A673 (cell line): Measurements from ENCODE around the gene OR2D2. TPM values are rescaled to one million over a fixed set of nuclear protein-coding genes. Genes with fewer than 3 reads are reported as not detected.
A peak's percentile ranks its signal among the peaks of the same experiment; 100 is the strongest.

Experiments used
- BruUV-seq: library from RNA; stranded (reverse); fragments of 400-500 nt; replicated peaks from 2 replicates; lab custom pipeline; 2021; lab: Mats Ljungman, UMichigan
- CTCF ChIA-PET: fragments of 300-600 bp; sonication (Branson Sonifier 250); formaldehyde crosslinking; loops from one replicate; lab custom pipeline; 2022; ENCODE audit warnings: antibody characterized with exemption; lab: Charles Lee
- POLR2A ChIA-PET: fragments of 300-600 bp; sonication (Branson Sonifier 250); formaldehyde crosslinking; loops from one replicate; lab custom pipeline; 2022; ENCODE audit warnings: antibody characterized with exemption; ENCODE audit not compliant: low non-redundant PET; lab: Charles Lee
- DNase-seq: peaks from one replicate; pipeline ENCODE4 v3.0.0-alpha.2; 2015; ENCODE audit warnings: low spot score
- H3K27ac ChIP-seq: fragments of 200-600 bp; sonication (generic); 2 replicates; pipeline ENCODE4 v1.5.1; 2016; ENCODE audit warnings: mixed run types, low read depth, mild to moderate bottlenecking, mixed read lengths, antibody characterized with exemption, low read length; ENCODE audit not compliant: poor library complexity, severe bottlenecking
- H3K27me3 ChIP-seq: fragments of 200-600 bp; sonication (generic); replicated peaks from 2 replicates; pipeline ENCODE4 v1.6.1; 2017; ENCODE audit warnings: mixed run types, low read depth, mild to moderate bottlenecking, mixed read lengths, antibody characterized with exemption, low read length; ENCODE audit not compliant: insufficient read depth, poor library complexity
- H3K36me3 ChIP-seq: fragments of 200-600 bp; sonication (generic); 2 replicates; pipeline ENCODE4 v1.6.1; 2016; ENCODE audit warnings: mixed run types, mild to moderate bottlenecking, mixed read lengths, antibody characterized with exemption, low read length; ENCODE audit not compliant: insufficient read depth, poor library complexity, severe bottlenecking
- H3K4me1 ChIP-seq: fragments of 200-600 bp; sonication (generic); 2 replicates; pipeline ENCODE4 v1.6.1; 2017; ENCODE audit warnings: mixed run types, mild to moderate bottlenecking, mixed read lengths, antibody characterized with exemption, low read length; ENCODE audit not compliant: insufficient read depth, poor library complexity, severe bottlenecking
- H3K4me3 ChIP-seq: fragments of 200-600 bp; sonication (generic); 2 replicates; pipeline ENCODE4 v1.5.1; 2016; ENCODE audit warnings: low read depth, mixed run types, mild to moderate bottlenecking, mixed read lengths, low read length; ENCODE audit not compliant: poor library complexity, severe bottlenecking
- H3K9me3 ChIP-seq: fragments of 200-600 bp; sonication (generic); 2 replicates; pipeline ENCODE4 v1.6.1; 2016; ENCODE audit warnings: mixed run types, low read depth, mild to moderate bottlenecking, mixed read lengths, antibody characterized with exemption, low read length; ENCODE audit not compliant: poor library complexity, severe bottlenecking
- CTCF ChIP-seq: fragments of 300-800, 200-600 bp; sonication (generic); conservative IDR thresholded peaks from 2 replicates; pipeline ENCODE4 v1.5.1; 2017; ENCODE audit warnings: low read depth, mild to moderate bottlenecking, antibody characterized with exemption, low read length, moderate library complexity, mixed read lengths
- EZH2 ChIP-seq: fragments of 200-600 bp; sonication (generic); IDR thresholded peaks from 2 replicates; pipeline ENCODE4 v1.6.1; 2017; ENCODE audit warnings: borderline replicate concordance, low read depth, mild to moderate bottlenecking, mixed read lengths, antibody characterized with exemption, low read length; ENCODE audit not compliant: poor library complexity, severe bottlenecking
- intact Hi-C: fragments of 100-400 bp; cut with micrococcal nuclease; formaldehyde crosslinking; loops from one replicate; pipeline ENCODE4 v1.10.0; 2022; ENCODE audit not compliant: unreplicated experiment
- total RNA-seq: library from RNA; stranded (reverse); gene quantifications from 2 replicates; pipeline ENCODE4 v1.2.3, GENCODE V29; 2021

OR2D2 gene
- total RNA-seq, 1 experiment from 2014 or later: not detected

- TF ChIP-seq CTCF (no peak), EZH2 (no peak)
Observed at GRCh38 chr11:6926208-6927029, 34.1 kb upstream of the OR2D2 start, which contains the start of gene ZNF215. Gene ZNF215, plus strand, starts transcription at chr11:6926426. Its CDS starts 5,847 bp downstream, at chr11:6932273.

GRCh38 chr11:6925636-6926207, 33.4 kb upstream of the OR2D2 start:
- H3K9me3 ChIP-seq: no peaks in the 10 kb centered on the region
- H3K27ac ChIP-seq: no peak overlapping the region
- BruUV-seq: no TSS peak
- H3K36me3 ChIP-seq: no peaks in the 10 kb centered on the region
- no peaks in the 10 kb centered on the region for H3K4me1 ChIP-seq
- ChIA-PET POLR2A (no interaction called here), CTCF (no interaction called here)
- DNase-seq: peak; percentile 8
- H3K27me3 ChIP-seq: peaks cover 30% of the 10 kb centered on the region
- TF ChIP-seq EZH2 (no peak), CTCF (no peak)
- intact Hi-C loops: no loop called here
- H3K4me3 ChIP-seq: peak overlapping the region; percentile 44

More at GRCh38 chr11:6926208-6927029, 34.1 kb upstream of the OR2D2 start, which contains the start of gene ZNF215:
- peaks cover 30% of the 10 kb centered on the region for H3K27me3 ChIP-seq
- H3K9me3 ChIP-seq: no peaks in the 10 kb centered on the region
- H3K36me3 ChIP-seq: no peaks in the 10 kb centered on the region
- intact Hi-C loops: no loop called here
- DNase-seq: peak; percentile 55
- POLR2A ChIA-PET: no interaction called here
- CTCF ChIA-PET: no interaction called here
- no peaks in the 10 kb centered on the region for H3K4me1 ChIP-seq
- H3K4me3 ChIP-seq: peak within 1 kb of the TSS; percentile 44
- H3K27ac ChIP-seq: no peak within 1 kb of the TSS
- no TSS peak for BruUV-seq

GRCh38 chr11:6925007-6925577, 32.8 kb upstream of the OR2D2 start:
- DNase-seq: no peak
- CTCF ChIA-PET: no interaction called here
- no TSS peak for BruUV-seq
- peaks cover 30% of the 10 kb centered on the region for H3K27me3 ChIP-seq
- POLR2A ChIA-PET: no interaction called here
- intact Hi-C loops: no loop called here
- H3K36me3 ChIP-seq: no peaks in the 10 kb centered on the region
- H3K27ac ChIP-seq: no peak overlapping the region
- TF ChIP-seq EZH2 (no peak), CTCF (no peak)
- no peaks in the 10 kb centered on the region for H3K9me3 ChIP-seq
- H3K4me3 ChIP-seq: no peak overlapping the region
- no peaks in the 10 kb centered on the region for H3K4me1 ChIP-seq
